Measurements from ENCODE around the gene FHAD1.

FHAD1 gene

DNA sequence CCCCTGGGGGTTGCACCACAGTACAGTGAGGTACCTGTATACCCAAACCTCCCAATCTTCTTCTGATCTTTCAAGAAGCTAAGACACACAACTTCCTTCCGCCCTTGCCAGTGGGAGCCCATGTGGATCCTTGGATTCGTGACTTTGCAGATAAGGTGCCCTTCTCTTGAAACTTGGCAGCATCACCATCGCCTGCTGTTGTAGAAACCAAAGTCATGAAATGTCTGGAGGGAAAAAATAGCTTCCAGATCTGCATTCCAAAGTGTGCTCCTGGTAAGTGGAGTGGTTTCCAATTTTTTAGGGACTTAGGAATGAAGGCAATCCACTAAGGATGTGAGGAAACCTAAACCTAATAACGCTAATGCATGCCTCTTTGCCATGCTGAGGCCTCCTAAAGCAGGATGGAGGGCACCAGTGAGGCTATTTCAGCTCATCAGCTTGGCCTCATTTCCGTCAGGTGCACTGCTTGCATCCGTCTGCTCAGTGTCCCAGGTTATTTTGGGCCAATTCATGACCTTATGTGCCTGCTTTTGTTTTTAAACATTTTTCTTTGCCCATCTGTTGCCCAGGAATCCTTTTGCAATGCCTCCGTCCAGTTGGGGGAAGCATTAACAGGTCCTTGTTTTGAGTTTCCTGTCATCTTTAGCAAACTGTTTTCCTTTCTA, 154.5 kb downstream of the FHAD1 start:
- Histone ChIP-seq H3K9me3 (ENCODE audit: control insufficient read depth, low read length) (no peaks in the 10 kb centered on the region), H2AFZ (no peak overlapping the region), H3K4me2 (ENCODE audit: low read length) (no peak overlapping the region), H3K4me1 (peaks cover 8% of the 10 kb centered on the region), H3K36me3 (ENCODE audit: control insufficient read depth, insufficient read depth, low read length) (no peaks in the 10 kb centered on the region), H3K27ac (no peak overlapping the region), H3K9ac (no peak overlapping the region), H3K27me3 (ENCODE audit: control insufficient read depth, insufficient read depth, low read length) (no peaks in the 10 kb centered on the region), H3K79me2 (no peaks in the 10 kb centered on the region), H3K4me3 (ENCODE audit: low read depth, low read length) (no peak overlapping the region)
- TF ChIP-seq, protein P1, sequence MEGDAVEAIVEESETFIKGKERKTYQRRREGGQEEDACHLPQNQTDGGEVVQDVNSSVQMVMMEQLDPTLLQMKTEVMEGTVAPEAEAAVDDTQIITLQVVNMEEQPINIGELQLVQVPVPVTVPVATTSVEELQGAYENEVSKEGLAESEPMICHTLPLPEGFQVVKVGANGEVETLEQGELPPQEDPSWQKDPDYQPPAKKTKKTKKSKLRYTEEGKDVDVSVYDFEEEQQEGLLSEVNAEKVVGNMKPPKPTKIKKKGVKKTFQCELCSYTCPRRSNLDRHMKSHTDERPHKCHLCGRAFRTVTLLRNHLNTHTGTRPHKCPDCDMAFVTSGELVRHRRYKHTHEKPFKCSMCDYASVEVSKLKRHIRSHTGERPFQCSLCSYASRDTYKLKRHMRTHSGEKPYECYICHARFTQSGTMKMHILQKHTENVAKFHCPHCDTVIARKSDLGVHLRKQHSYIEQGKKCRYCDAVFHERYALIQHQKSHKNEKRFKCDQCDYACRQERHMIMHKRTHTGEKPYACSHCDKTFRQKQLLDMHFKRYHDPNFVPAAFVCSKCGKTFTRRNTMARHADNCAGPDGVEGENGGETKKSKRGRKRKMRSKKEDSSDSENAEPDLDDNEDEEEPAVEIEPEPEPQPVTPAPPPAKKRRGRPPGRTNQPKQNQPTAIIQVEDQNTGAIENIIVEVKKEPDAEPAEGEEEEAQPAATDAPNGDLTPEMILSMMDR (IDR thresholded peaks at IDR 0.05): no peak

DNA sequence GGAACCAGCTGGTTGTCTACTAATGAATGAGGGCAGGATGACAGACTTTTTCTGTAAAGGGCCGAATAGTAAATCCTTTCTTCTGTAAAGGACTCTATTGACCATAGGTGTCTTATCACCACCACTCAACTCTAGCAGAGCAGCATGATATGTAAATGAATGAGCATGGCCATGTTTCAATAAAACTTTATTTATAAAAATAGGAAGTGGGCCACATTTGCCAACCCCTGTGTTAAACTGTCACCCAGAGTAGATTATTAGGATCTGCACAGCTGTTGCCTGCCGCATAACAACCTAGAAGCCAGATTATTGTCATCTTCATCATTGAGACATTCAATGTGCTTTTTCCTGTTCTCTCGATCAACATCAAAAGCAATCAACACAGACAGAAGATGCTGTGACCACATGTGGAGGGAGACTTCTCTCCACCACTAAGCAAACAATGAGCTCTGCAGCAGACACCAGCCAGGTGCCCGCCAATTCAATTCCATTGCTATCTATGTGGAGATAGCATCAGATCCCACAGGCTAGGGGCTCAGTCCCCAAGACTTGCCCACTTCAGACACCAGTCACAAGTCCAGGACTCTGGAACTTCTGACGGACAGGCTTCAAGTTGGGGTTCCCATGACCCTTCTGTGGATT, 155.9 kb downstream of the FHAD1 start:
- Histone ChIP-seq H3K9ac (no peak overlapping the region), H3K4me2 (ENCODE audit: low read length) (no peak overlapping the region), H2AFZ (no peak overlapping the region), H3K9me3 (ENCODE audit: control insufficient read depth, low read length) (no peaks in the 10 kb centered on the region), H3K79me2 (no peaks in the 10 kb centered on the region), H3K4me1 (peaks cover 8% of the 10 kb centered on the region), H3K27me3 (ENCODE audit: control insufficient read depth, insufficient read depth, low read length) (no peaks in the 10 kb centered on the region), H3K27ac (no peak overlapping the region), H3K36me3 (ENCODE audit: control insufficient read depth, insufficient read depth, low read length) (no peaks in the 10 kb centered on the region), H3K4me3 (ENCODE audit: low read depth, low read length) (no peak overlapping the region)
- TF ChIP-seq, protein P1 (IDR thresholded peaks at IDR 0.05): no peak

DNA sequence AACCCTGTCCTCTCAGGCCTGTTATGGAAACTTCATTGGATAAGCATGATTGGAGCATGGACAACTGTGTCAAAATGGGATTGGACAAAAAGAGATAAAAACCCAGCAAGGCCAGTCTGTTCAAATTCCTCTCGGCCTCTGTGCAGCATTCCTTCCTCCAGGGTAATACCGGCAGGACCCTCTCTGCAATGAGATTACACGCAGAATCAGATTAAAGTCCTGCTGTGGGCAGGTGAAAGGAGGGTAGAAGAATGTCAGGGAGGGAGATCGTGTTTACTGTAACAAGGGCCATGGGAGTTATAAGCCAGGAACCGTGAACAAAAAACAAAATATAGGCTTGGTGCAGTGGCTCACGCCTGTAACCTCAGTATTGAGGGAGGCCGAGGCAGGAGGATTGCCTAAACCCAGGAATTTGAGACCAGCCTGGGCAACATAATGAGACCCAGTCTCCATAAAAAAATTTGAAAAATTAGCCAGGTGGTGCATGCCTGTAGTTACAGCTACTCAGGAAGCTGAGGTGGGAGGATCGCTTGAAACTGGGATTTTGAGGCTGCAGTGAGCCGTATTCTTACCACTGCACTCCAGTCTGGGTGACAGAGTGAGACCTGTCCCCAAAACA, 157.0 kb downstream of the FHAD1 start:
- H3K27me3 ChIP-seq (ENCODE audit: control insufficient read depth, insufficient read depth, low read length): no peaks in the 10 kb centered on the region
- TF ChIP-seq, protein P1 (IDR thresholded peaks at IDR 0.05): no peak
- no peaks in the 10 kb centered on the region for H3K79me2 ChIP-seq

DNA sequence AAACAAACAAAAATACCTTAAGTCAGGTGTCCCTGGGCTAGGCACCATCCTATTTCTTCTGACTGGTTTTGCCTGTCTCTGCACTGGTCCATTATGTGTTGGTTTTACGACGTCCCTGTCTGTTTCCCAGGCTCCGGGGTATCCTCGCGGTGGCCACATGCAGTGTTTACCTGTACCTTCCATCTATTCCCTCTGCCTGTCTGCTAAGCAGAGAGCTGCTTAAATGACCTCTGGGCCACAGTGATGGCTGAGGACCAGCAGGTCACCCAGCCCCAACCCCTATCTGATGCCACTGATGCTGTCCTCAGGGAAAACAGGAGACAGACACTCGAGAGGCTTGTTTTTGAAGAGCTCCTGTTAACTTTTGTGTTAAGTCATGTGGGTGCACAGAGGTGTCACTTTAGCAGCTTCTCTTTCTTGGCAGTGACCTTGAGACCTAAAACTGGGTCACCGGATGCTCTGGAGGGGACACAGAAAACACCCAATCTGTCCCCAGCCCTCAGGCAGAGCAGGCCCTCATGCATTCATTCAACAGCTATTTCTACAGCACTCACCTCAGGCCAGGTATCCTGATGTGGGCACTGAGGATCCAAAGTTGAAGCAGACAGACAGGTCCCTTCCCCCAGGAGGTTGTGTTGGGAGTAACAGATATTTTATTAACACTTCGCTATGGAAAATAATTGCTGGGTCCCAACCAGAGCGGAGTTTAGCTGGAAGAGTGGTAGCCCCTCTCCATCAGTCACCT, 158.3 kb downstream of the FHAD1 start:
- Histone ChIP-seq H3K4me1 (peaks cover 11% of the 10 kb centered on the region), H3K79me2 (no peaks in the 10 kb centered on the region), H3K4me3 (ENCODE audit: low read depth, low read length) (no peak overlapping the region), H3K4me2 (ENCODE audit: low read length) (no peak overlapping the region), H3K36me3 (ENCODE audit: control insufficient read depth, insufficient read depth, low read length) (no peaks in the 10 kb centered on the region), H3K9me3 (ENCODE audit: control insufficient read depth, low read length) (no peaks in the 10 kb centered on the region), H3K27me3 (ENCODE audit: control insufficient read depth, insufficient read depth, low read length) (no peaks in the 10 kb centered on the region), H3K27ac (peak overlapping the region; percentile 67), H2AFZ (no peak overlapping the region), H3K9ac (no peak overlapping the region)
- TF ChIP-seq, protein P1 (IDR thresholded peaks at IDR 0.05): no peak

More for the DNA sequence above, 157.0 kb downstream of the FHAD1 start:
- no peaks in the 10 kb centered on the region for H3K9me3 ChIP-seq (ENCODE audit: control insufficient read depth, low read length)
- no peak overlapping the region for H2AFZ ChIP-seq
- no peak overlapping the region for H3K27ac ChIP-seq
- H3K9ac ChIP-seq: no peak overlapping the region
- H3K4me3 ChIP-seq (ENCODE audit: low read depth, low read length): no peak overlapping the region
- H3K4me2 ChIP-seq (ENCODE audit: low read length): no peak overlapping the region
- H3K36me3 ChIP-seq (ENCODE audit: control insufficient read depth, insufficient read depth, low read length): no peaks in the 10 kb centered on the region
- H3K4me1 ChIP-seq: peaks cover 9% of the 10 kb centered on the region

All from parathyroid adenoma (tissue), 2 donors.